ENCODE data around the gene MOV10L1.

Gene MOV10L1

DNA sequence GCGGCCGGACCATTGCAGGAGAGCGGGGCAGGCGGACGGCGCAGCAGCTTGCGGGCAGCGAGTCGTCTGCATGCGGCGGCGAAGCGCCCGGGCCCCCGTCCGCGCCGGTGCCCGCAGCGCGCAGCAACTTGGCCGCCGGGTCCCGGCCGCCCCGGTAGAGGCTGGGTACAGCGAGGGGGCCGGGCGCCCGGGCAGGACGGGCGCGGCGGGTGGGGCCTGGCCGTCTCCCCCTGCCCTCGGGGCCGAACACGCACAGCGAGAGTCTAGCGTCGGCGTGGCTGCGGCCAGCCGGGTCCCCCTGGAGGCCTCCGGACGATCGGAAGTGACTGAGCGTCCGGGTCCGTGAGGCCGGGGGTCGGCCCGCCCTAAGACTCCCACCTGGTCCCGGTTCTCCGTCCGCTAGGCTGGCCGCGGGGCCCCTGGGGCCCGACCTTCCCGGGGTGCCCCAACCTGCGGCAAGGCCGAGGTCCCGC is 95.1 kb downstream of the MOV10L1 start:
- H3K9me3 ChIP-seq (ENCODE audit: control insufficient read depth, low read length), result no peaks in the 10 kb centered on the region
- H3K9ac ChIP-seq (ENCODE audit: low read length), result peak overlapping the region; percentile 87
- no peak for DNase-seq (ENCODE audit: low read depth)
- H3K27me3 ChIP-seq (replicated peaks; ENCODE audit: control insufficient read depth, insufficient read depth, low read length), result peaks cover under 1% of the 10 kb centered on the region
- peaks cover 15% of the 10 kb centered on the region for H3K4me1 ChIP-seq (ENCODE audit: control insufficient read depth, insufficient read depth, low read length)
- peaks cover 5% of the 10 kb centered on the region for H3K36me3 ChIP-seq (ENCODE audit: control insufficient read depth, insufficient read depth, low read length, severe bottlenecking)
- H3K4me3 ChIP-seq (ENCODE audit: low read length), result peak overlapping the region; percentile 80

DNA sequence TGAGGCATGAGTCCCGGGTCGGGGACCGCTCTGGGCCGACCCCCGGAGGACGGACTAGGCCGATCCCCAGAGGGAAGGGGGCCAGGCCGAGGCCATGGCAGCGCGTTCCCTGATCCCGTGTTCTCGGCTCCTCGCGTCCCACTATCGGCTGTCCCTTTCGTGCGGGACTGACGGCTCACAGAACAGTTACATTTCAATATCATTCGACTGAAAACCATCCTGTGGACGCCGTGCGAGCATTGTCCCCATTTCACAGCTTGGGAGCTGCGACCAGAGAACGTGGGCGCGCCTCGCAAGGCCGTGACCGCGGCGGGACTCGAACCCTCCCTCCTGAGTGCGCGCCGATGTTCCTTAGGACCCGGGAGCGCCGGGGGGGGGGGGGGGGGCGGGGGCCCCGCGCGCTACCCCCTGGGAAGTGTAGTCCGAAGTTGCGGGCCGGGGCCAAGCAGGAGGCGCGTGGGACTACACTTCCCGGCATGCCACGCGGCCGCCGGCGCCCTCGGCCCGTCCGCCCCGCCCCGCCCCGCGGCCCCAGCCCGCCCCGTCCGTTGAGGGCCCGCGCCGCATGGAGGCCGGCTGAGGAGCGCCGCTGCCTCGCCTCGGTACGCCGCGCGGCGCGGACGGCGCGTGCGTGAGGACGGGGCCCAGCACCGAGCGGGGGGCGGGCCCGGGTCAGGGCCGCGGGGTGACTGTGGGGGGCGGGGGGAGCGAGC is 95.7 kb downstream of the MOV10L1 start, which contains the start of gene TRABD:
Gene TRABD, plus strand, starts transcription at position 539 of the 713 bp plus-strand sequence. CDS start 7,148 bp downstream, outside the sequence.
- Histone ChIP-seq H3K4me3 (ENCODE audit: low read length) (peak within 1 kb of the TSS; percentile 80), H3K9ac (ENCODE audit: low read length) (peak within 1 kb of the TSS; percentile 88), H3K9me3 (ENCODE audit: control insufficient read depth, low read length) (no peaks in the 10 kb centered on the region), H3K27me3 (replicated peaks; ENCODE audit: control insufficient read depth, insufficient read depth, low read length) (no peaks in the 10 kb centered on the region), H3K4me1 (ENCODE audit: control insufficient read depth, insufficient read depth, low read length) (peaks cover 21% of the 10 kb centered on the region), H3K36me3 (ENCODE audit: control insufficient read depth, insufficient read depth, low read length, severe bottlenecking) (peaks cover 5% of the 10 kb centered on the region)
- peak; percentile 97 for DNase-seq (ENCODE audit: low read depth)

DNA sequence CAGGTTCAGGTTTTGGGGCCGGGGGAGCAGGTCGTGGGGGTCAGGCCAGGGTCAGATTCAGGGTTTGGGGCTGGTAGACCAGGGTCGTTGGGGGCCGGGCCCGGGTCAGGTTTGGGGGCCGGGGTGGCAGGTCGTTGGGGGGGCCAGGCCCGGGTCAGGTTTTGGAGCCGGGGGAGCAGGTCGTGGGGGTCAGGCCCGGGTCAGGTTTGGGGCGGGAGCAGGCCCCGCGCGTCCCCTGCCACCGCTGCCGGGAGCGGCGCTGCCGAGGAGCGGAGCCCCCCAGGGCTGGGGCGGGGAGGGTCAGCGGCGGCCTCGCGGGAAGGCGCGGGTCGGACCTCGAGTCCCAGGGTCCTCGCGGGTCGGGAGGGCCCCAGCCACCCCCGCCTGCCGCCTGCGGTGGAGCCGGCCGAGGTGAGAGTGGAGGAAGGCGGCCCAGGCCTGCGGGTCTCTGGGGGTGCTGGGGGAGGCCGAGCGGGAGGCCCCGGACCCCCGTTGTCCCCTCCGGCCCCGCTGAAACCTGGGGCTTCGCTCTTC is 96.4 kb downstream of the MOV10L1 start:
- H3K9me3 ChIP-seq (ENCODE audit: control insufficient read depth, low read length), result no peaks in the 10 kb centered on the region
- H3K36me3 ChIP-seq (ENCODE audit: control insufficient read depth, insufficient read depth, low read length, severe bottlenecking), result peaks cover 5% of the 10 kb centered on the region
- H3K4me1 ChIP-seq (ENCODE audit: control insufficient read depth, insufficient read depth, low read length), result peaks cover 27% of the 10 kb centered on the region
- no peaks in the 10 kb centered on the region for H3K27me3 ChIP-seq (replicated peaks; ENCODE audit: control insufficient read depth, insufficient read depth, low read length)
- peak overlapping the region; percentile 88 for H3K9ac ChIP-seq (ENCODE audit: low read length)
- peak overlapping the region; percentile 75 for H3K4me3 ChIP-seq (ENCODE audit: low read length)
- DNase-seq (ENCODE audit: low read depth), result peak; percentile 29

DNA sequence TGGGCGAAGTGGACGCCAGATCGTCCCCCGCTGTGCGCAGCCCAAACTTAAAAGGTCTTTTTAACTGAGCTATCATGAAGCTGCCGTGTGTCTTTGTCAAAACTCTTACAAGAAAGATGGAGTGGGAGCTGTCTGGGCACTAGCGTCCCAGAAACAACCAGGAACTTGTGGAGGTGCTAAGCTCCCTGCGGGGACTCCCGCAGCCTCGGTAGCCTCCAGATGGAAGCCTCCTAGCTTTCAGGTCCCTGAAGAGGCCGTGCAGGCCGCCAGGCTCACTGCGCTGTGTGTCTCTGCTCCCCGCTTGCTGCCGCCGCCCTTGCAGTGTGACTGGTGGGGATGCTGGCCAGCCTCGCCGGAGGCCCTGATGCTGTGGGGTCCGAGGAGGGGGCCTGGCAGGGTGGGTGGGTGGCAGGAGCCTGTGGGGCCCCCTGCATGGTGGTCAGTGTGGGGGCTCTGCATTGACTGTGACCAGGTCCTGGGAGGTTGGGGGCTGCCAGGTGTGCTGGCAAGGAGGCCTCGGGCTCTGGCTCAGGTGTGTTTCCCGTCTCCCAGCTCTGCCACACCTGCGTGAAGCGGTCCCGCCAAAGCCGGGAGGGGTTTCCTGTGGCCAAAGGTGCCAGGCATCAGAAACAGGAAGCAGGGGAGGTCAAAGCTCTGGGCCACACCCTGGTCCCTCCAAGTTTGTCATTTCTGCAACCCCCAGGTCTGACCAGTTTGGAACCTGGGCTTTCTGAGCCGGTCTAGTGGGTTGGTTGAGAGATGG is 97.1 kb downstream of the MOV10L1 start:
- Histone ChIP-seq H3K9me3 (ENCODE audit: control insufficient read depth, low read length) (no peaks in the 10 kb centered on the region), H3K4me3 (ENCODE audit: low read length) (peak overlapping the region; percentile 75), H3K27me3 (replicated peaks; ENCODE audit: control insufficient read depth, insufficient read depth, low read length) (no peaks in the 10 kb centered on the region), H3K4me1 (ENCODE audit: control insufficient read depth, insufficient read depth, low read length) (peaks cover 29% of the 10 kb centered on the region), H3K9ac (ENCODE audit: low read length) (peak overlapping the region; percentile 88), H3K36me3 (ENCODE audit: control insufficient read depth, insufficient read depth, low read length, severe bottlenecking) (peaks cover 5% of the 10 kb centered on the region)
- DNase-seq (ENCODE audit: low read depth), result peak; percentile 44

DNA sequence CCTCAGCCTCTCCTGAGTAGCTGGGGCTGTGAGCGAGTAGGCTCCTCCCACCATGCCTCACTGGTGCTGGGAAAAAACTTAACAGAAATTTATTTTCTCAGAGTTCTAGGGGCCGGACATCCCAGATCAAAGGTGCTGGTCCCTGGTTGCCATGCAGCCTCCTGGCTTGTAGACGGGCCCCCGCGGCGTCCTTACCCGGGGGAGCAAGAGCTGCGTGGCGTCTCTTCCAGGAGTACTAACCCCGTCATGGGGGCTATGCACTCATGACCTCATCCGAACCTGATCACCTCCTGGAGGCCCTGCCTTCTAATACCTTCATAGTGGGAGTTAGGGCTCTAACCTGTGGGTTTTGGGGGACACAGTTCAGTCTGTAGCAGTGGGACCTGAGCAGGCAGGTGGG is 98.5 kb downstream of the MOV10L1 start:
- Histone ChIP-seq H3K4me1 (ENCODE audit: control insufficient read depth, insufficient read depth, low read length) (peaks cover 29% of the 10 kb centered on the region), H3K36me3 (ENCODE audit: control insufficient read depth, insufficient read depth, low read length, severe bottlenecking) (peaks cover 5% of the 10 kb centered on the region), H3K9ac (ENCODE audit: low read length) (no peak overlapping the region), H3K4me3 (ENCODE audit: low read length) (no peak overlapping the region), H3K9me3 (ENCODE audit: control insufficient read depth, low read length) (no peaks in the 10 kb centered on the region), H3K27me3 (replicated peaks; ENCODE audit: control insufficient read depth, insufficient read depth, low read length) (no peaks in the 10 kb centered on the region)
- DNase-seq (ENCODE audit: low read depth), result no peak

DNA sequence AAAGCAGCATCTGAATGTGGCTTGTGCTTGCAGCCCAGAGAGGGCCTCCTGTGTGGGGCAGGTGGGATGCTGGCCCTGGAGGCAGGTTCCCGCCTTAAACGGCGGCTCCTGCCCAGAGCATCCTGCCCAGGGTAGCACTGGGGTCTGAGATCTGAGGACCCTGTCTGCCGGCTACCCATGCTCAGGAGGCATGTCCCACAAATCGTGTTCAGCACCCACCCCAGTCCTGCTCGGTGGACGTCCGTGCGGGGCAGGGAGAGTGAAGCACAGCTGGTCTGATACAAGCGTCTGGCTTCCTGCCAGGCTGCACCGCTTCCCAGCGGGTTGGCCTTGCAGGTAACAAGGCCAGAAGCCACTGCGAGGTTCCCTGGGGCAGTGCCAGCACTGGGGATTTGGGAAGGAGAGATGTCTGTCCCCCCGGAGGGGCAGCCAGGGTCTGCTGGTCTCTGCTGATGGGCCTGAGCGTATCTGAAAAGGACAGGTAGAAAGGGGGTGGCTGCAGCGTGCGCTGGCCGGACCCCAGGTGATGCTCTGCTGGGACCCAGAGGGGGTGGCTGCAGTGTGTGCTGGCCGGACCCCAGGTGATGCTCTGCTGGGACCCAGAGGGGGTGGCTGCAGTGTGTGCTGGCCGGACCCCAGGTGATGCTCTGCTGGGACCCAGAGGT is 99.5 kb downstream of the MOV10L1 start:
- Histone ChIP-seq H3K9ac (ENCODE audit: low read length) (peak overlapping the region; percentile 73), H3K9me3 (ENCODE audit: control insufficient read depth, low read length) (no peaks in the 10 kb centered on the region), H3K36me3 (ENCODE audit: control insufficient read depth, insufficient read depth, low read length, severe bottlenecking) (peaks cover 14% of the 10 kb centered on the region), H3K4me1 (ENCODE audit: control insufficient read depth, insufficient read depth, low read length) (peaks cover 27% of the 10 kb centered on the region), H3K27me3 (replicated peaks; ENCODE audit: control insufficient read depth, insufficient read depth, low read length) (no peaks in the 10 kb centered on the region), H3K4me3 (ENCODE audit: low read length) (no peak overlapping the region)
- DNase-seq (ENCODE audit: low read depth), result no peak

DNA sequence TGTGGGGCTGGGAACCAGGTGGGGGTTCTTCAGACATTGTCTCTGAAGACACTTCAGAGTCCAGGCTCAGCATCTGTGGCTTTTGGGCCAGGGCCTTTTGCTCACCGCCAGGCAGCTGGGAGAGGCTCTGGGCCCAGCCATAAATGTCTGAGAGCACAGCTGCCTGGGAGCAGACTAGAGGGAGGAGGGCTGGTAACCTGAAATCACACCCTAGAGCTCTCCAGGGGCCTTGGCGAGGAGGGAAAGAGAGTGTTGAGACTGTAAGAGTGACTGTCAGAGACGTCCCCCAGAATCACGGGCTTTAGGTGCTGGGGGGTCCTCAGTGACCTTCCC is 100.0 kb downstream of the MOV10L1 start:
- H3K36me3 ChIP-seq (ENCODE audit: control insufficient read depth, insufficient read depth, low read length, severe bottlenecking), result peaks cover 19% of the 10 kb centered on the region
- H3K4me1 ChIP-seq (ENCODE audit: control insufficient read depth, insufficient read depth, low read length), result peaks cover 27% of the 10 kb centered on the region
- no peak for DNase-seq (ENCODE audit: low read depth)
- H3K27me3 ChIP-seq (replicated peaks; ENCODE audit: control insufficient read depth, insufficient read depth, low read length), result no peaks in the 10 kb centered on the region
- H3K9ac ChIP-seq (ENCODE audit: low read length), result peak overlapping the region; percentile 73
- peak overlapping the region; percentile 72 for H3K4me3 ChIP-seq (ENCODE audit: low read length)
- no peaks in the 10 kb centered on the region for H3K9me3 ChIP-seq (ENCODE audit: control insufficient read depth, low read length)

DNA sequence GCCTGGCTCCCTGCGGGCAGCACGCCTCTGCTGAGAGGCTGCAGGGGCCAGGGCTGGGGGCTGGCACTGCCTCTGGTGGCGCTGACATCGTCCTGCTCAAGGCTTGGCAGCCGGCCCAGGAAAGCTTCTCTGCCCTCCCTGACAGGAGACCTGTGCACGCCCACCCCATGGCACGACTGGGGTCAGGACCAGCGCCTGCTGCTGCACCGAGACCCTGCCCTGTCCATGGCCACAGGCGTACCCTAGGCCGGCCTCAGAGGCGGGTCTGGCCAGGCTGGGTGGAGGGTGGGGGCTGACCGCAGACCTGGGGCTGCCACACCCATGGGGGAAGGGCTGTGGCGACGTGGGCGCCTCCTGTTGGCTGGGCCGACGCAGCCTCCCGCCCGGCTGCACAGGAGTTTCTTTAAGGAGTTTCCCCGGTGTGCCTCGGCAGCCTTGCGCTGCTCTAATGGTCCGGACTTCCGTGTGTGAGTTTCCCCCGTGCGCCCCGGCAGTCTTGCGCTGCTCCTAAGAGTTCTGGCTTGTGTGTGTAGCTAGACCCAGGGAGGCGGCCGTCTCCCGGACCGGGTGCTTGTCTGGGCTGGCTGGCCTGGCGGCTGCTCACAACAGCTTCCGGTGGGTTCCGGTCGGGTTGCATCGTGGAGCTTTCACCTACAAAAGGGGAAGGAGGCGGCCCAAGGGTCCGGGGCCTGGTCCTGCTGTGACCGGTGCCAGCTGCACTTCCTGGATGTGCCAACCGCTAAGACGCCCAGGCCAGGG is 100.6 kb downstream of the MOV10L1 start:
- Histone ChIP-seq H3K4me3 (ENCODE audit: low read length) (peak overlapping the region; percentile 72), H3K27me3 (replicated peaks; ENCODE audit: control insufficient read depth, insufficient read depth, low read length) (no peaks in the 10 kb centered on the region)
- peak; percentile 69 for DNase-seq (ENCODE audit: low read depth)

DNA sequence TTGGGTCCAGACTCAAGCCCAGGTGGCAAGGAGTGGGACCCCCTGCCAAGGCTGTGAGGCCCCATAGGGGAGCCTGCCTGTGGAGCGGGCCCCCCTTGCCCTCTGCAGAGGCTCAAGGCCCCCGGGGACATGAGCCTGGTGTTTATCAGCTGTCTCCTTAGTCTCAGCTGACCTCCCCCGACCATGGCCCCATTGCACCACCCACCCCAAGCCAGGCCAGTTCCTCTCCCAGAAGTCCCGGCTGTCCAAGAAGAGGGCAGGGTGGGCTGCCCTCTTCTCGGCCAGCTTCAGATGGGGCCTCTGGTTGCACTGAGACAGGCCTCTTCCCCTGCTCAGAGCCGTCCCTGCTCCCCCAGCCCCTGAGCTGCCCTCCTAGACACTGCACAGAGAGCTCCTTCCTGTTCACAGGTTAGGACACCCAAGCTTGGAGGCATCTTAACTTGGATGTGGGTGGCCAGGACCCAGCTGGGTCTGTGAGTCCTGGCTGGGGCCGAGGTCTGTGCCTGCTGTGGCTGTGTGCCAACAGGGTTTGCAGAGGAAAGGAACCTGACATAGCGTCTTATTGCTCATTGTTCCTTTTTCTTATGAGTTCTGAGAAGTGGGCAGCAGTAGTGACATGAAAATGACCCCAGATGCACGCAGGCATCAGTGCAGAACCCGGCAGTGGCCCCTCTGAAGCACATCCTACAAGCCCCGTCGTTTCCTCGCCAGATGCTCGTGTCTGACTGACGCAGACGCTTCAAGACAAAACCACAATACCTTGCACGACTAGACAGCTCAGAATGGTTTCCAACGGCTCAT is 101.3 kb downstream of the MOV10L1 start:
- Histone ChIP-seq H3K4me1 (ENCODE audit: control insufficient read depth, insufficient read depth, low read length) (peaks cover 23% of the 10 kb centered on the region), H3K27me3 (replicated peaks; ENCODE audit: control insufficient read depth, insufficient read depth, low read length) (no peaks in the 10 kb centered on the region), H3K9me3 (ENCODE audit: control insufficient read depth, low read length) (no peaks in the 10 kb centered on the region), H3K36me3 (ENCODE audit: control insufficient read depth, insufficient read depth, low read length, severe bottlenecking) (peaks cover 30% of the 10 kb centered on the region), H3K4me3 (ENCODE audit: low read length) (peak overlapping the region; percentile 72), H3K9ac (ENCODE audit: low read length) (peak overlapping the region; percentile 73)
- peak; percentile 45 for DNase-seq (ENCODE audit: low read depth)

More for the DNA sequence above, 100.6 kb downstream of the MOV10L1 start:
- no peaks in the 10 kb centered on the region for H3K9me3 ChIP-seq (ENCODE audit: control insufficient read depth, low read length)
- H3K36me3 ChIP-seq (ENCODE audit: control insufficient read depth, insufficient read depth, low read length, severe bottlenecking), result peaks cover 24% of the 10 kb centered on the region
- peaks cover 25% of the 10 kb centered on the region for H3K4me1 ChIP-seq (ENCODE audit: control insufficient read depth, insufficient read depth, low read length)
- peak overlapping the region; percentile 73 for H3K9ac ChIP-seq (ENCODE audit: low read length)

Data from adipocyte (in vitro differentiated cells).